ENCODE data around the gene CRADD. TPM values are rescaled to one million over a fixed set of nuclear protein-coding genes. Genes with fewer than 3 reads are reported as not detected.

Gene CRADD
- total RNA-seq, 1 experiment from 2014 or later: 7.6 TPM

DNA sequence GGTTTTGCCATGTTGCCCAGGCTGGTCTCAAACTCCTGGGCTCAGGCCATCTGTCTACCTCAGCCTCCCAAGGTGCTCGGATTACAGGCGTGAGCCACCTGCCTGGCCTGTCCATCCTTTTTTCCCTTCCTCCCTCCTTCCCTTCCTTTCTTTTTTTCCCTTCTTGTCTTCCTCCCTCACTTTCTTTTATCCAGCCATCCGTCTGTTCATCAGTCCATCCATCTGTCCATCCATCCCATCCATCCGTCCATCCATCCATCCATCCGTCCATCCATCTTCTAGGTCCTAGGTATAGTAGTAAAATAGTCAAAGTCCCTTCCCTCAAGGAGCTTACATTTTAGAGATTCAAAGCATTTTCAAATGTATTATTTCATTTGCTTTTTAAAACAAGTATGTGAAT lies 56.8 kb downstream of the CRADD start:
- TF ChIP-seq, protein P1, sequence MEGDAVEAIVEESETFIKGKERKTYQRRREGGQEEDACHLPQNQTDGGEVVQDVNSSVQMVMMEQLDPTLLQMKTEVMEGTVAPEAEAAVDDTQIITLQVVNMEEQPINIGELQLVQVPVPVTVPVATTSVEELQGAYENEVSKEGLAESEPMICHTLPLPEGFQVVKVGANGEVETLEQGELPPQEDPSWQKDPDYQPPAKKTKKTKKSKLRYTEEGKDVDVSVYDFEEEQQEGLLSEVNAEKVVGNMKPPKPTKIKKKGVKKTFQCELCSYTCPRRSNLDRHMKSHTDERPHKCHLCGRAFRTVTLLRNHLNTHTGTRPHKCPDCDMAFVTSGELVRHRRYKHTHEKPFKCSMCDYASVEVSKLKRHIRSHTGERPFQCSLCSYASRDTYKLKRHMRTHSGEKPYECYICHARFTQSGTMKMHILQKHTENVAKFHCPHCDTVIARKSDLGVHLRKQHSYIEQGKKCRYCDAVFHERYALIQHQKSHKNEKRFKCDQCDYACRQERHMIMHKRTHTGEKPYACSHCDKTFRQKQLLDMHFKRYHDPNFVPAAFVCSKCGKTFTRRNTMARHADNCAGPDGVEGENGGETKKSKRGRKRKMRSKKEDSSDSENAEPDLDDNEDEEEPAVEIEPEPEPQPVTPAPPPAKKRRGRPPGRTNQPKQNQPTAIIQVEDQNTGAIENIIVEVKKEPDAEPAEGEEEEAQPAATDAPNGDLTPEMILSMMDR (conservative IDR thresholded peaks at IDR 0.05): no peak
- Histone ChIP-seq H3K79me1 (ENCODE audit: insufficient read depth, low read depth, low read length, poor library complexity, severe bottlenecking) (no peaks in the 10 kb centered on the region), H4K5ac (ENCODE audit: insufficient read length, low read depth, low read length) (no peak overlapping the region), H3K14ac (ENCODE audit: insufficient read depth, low read length) (no peak overlapping the region), H3K9me3 (ENCODE audit: control insufficient read depth, low read depth, low read length) (no peaks in the 10 kb centered on the region), H3K23me2 (ENCODE audit: insufficient read length, low read depth, low read length, poor library complexity, severe bottlenecking) (no peaks in the 10 kb centered on the region), H3K27me3 (ENCODE audit: insufficient read depth, low read length) (no peaks in the 10 kb centered on the region), H4K8ac (replicated peaks; ENCODE audit: insufficient read length, low read depth, low read length) (no peak overlapping the region), H2BK15ac (ENCODE audit: low read depth, low read length) (no peak overlapping the region), H3K9ac (ENCODE audit: extremely low read depth, insufficient read length, low read length) (no peak overlapping the region), H4K91ac (ENCODE audit: insufficient read length, low read depth, low read length) (no peak overlapping the region), H2AK5ac (ENCODE audit: insufficient read length, low read length) (no peak overlapping the region), H2BK120ac (ENCODE audit: low read depth, low read length, poor library complexity, severe bottlenecking) (no peak overlapping the region), H2BK12ac (ENCODE audit: insufficient read length, low read depth, low read length) (no peak overlapping the region), H3K23ac (ENCODE audit: insufficient read length, low read depth, low read length) (no peak overlapping the region), H3K79me2 (ENCODE audit: insufficient read depth, low read length) (no peaks in the 10 kb centered on the region), H3T11ph (ENCODE audit: low read length) (no peak overlapping the region), H2BK20ac (ENCODE audit: low read depth, low read length, poor library complexity, severe bottlenecking) (no peak overlapping the region), H2AFZ (ENCODE audit: low read length) (no peak overlapping the region), H3K27ac (ENCODE audit: insufficient read length, low read depth, low read length) (no peak overlapping the region), H3K56ac (ENCODE audit: insufficient read length, low read depth, low read length) (no peak overlapping the region), H4K20me1 (ENCODE audit: control insufficient read depth, insufficient read depth, insufficient read length) (no peaks in the 10 kb centered on the region), H3K18ac (ENCODE audit: insufficient read length, low read depth, low read length) (no peak overlapping the region), H3K4me1 (ENCODE audit: insufficient read depth, low read length) (no peaks in the 10 kb centered on the region), H3K4ac (ENCODE audit: low read depth, low read length) (no peak overlapping the region), H3K4me2 (ENCODE audit: insufficient read depth, insufficient read length, low read length) (no peak overlapping the region), H2BK5ac (ENCODE audit: insufficient read length, low read length) (no peak overlapping the region)
- H3K27me3 Mint-ChIP-seq (ENCODE audit: low read depth): no peaks in the 10 kb centered on the region; the same call in 1 of the 2 replicates
- H3K27ac Mint-ChIP-seq: no peak overlapping the region
- DNase-seq: no peak
- WGBS (ENCODE audit: extremely low coverage, insufficient read length, low lambda C conversion rate): no CpG with 5 or more reads among the region's 5 CpGs
- peaks cover 20 to 23% of the 10 kb centered on the region in 2 experiments for H3K4me1 Mint-ChIP-seq
- no peak overlapping the region for H3K4me3 Mint-ChIP-seq
- no peaks in the 10 kb centered on the region; a peak in 2 of 5 replicates for H3K9me3 Mint-ChIP-seq
- peaks cover 0 to 4% (median 3%) of the 10 kb centered on the region in 3 experiments; a peak in 4 of 7 replicates for H3K36me3 Mint-ChIP-seq (ENCODE audit: insufficient read depth in 1 of 3, low read depth in 3 of 3)

Data from H9 (cell line).